Natural killer cell (primary cell): ENCODE data around the gene SLFN12. TPM values are rescaled to one million over a fixed set of nuclear protein-coding genes. Genes with fewer than 3 reads are reported as not detected.

Experiments used
- ATAC-seq, 3 donors: fragments of 150-1000 bp in 2 of 3; fragments of 200-7000 bp in 1 of 3; cut with Tn5 transposase; 1 replicate in 1 of 3; 2 replicates in 2 of 3; pipeline ENCODE4 v1.10.0; 2021; ENCODE audit warnings: mild to moderate bottlenecking in 2 of 3, moderate library complexity in 2 of 3
- DNase-seq, 2 donors: peaks; one replicate each; pipeline versions ENCODE4 v3.0.0 to v3.0.0-alpha.2; 2013 to 2021; ENCODE audit warnings: mixed read lengths in 1 of 2
- H3K27ac ChIP-seq: one replicate; pipeline ENCODE4 v1.5.1; 2013; ENCODE audit warnings: mild to moderate bottlenecking, low read length
- H3K27me3 ChIP-seq: one replicate; pipeline ENCODE4 v1.6.1; 2013; ENCODE audit warnings: low read length; ENCODE audit not compliant: control insufficient read depth, insufficient read depth
- H3K36me3 ChIP-seq: one replicate; pipeline ENCODE4 v1.6.1; 2013; ENCODE audit warnings: low read length; ENCODE audit not compliant: control insufficient read depth, insufficient read depth
- H3K4me1 ChIP-seq: one replicate; pipeline ENCODE4 v1.6.1; 2013; ENCODE audit warnings: low read length; ENCODE audit not compliant: control insufficient read depth, insufficient read depth
- H3K4me3 ChIP-seq: one replicate; pipeline ENCODE4 v1.5.1; 2013; ENCODE audit warnings: low read length
- H3K9me3 ChIP-seq: one replicate; pipeline ENCODE4 v1.6.1; 2013; ENCODE audit warnings: low read length; ENCODE audit not compliant: control insufficient read depth, insufficient read depth
- H3K27ac Mint-ChIP-seq, 2 donors: one replicate each; pipeline ENCODE4 v1.8.0; 2022; ENCODE audit warnings: mild to moderate bottlenecking in 2 of 2, mixed read lengths in 2 of 2, moderate library complexity in 1 of 2
- H3K27me3 Mint-ChIP-seq, 2 donors: one replicate each; pipeline ENCODE4 v1.8.0; 2022; ENCODE audit warnings: low read depth in 2 of 2, mixed read lengths in 2 of 2
- H3K36me3 Mint-ChIP-seq: one replicate; pipeline ENCODE4 v1.8.0; 2022; ENCODE audit warnings: mixed read lengths
- H3K4me1 Mint-ChIP-seq, 2 donors: one replicate each; pipeline ENCODE4 v1.8.0; 2022; ENCODE audit warnings: mixed read lengths in 2 of 2
- H3K4me3 Mint-ChIP-seq: one replicate; pipeline ENCODE4 v1.8.0; 2022; ENCODE audit warnings: mild to moderate bottlenecking, moderate library complexity, mixed read lengths
- H3K9me3 Mint-ChIP-seq, 2 donors: one replicate each; pipeline ENCODE4 v1.8.0; 2022; ENCODE audit warnings: mixed read lengths in 2 of 2
- WGBS: methylation state at CpG from one replicate; pipeline ENCODE4 v1.1.7; 2013; ENCODE audit warnings: missing lambda C conversion rate; ENCODE audit not compliant: insufficient coverage; 5-methylcytosine and 5-hydroxymethylcytosine counted together
- intact Hi-C: fragments of 100-400 bp; cut with micrococcal nuclease; formaldehyde crosslinking; loops from one replicate; pipeline ENCODE4 v1.14.2; 2022
- total RNA-seq, 4 donors: library from RNA; stranded (reverse); fragments of 120-200 nt in 1 of 4; gene quantifications; one replicate each; pipeline versions ENCODE4 v1.2.3 to v1.2.4, GENCODE V29; 2013 to 2022
- TF ChIP-seq, protein P1 (sequence below): fragments of 200-600 bp; IDR thresholded peaks from one replicate; pipeline ENCODE4 v1.8.0; 2022; ENCODE audit warnings: antibody characterized with exemption

Gene SLFN12
- total RNA-seq, 3 donors from 2014 or later (not counting 1 experiment from before 2014, with no cell fraction given): 18.6 to 30.9 (median 21.8) TPM

DNA sequence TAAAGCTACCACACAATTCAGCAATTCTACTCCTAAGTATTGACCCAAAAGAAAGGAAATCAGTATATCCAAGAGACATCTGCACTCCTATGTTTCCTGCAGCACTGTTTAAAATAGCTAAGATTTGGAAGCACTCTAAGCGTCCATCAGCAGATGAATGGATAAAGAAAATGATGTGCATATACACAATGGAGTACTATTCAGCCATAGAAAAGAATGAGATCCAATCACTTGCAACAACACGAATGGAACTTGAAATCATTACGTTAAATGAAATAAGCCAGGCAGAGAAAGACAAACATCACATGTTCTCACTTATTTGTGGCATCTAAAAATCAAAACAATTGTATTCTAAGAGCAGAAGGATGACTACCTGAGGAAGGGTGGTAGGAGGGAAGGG is 60.4 kb downstream of the SLFN12 start:
- intact Hi-C loops: loop anchor here (5.0 kb wide), 3 partner anchors 60 to 130 kb away; partner anchors contain the start of genes SLFN12, SLFN13 and SLFN5
- Mint-ChIP-seq H3K4me3 (peak overlapping the region; percentile 69), H3K4me1 (peaks cover 32 to 37% of the 10 kb centered on the region in 2 donors), H3K27ac (peak overlapping the region in 1 of 2 donors; percentile 52), H3K9me3 (peaks cover 0 to 4% of the 10 kb centered on the region in 2 donors), H3K27me3 (no peaks in the 10 kb centered on the region), H3K36me3 (no peaks in the 10 kb centered on the region)
- no peak for ATAC-seq
- Histone ChIP-seq H3K27ac (no peak overlapping the region), H3K27me3 (no peaks in the 10 kb centered on the region), H3K9me3 (no peaks in the 10 kb centered on the region), H3K36me3 (no peaks in the 10 kb centered on the region), H3K4me3 (no peak overlapping the region), H3K4me1 (peaks cover 20% of the 10 kb centered on the region)
- TF ChIP-seq, protein P1, sequence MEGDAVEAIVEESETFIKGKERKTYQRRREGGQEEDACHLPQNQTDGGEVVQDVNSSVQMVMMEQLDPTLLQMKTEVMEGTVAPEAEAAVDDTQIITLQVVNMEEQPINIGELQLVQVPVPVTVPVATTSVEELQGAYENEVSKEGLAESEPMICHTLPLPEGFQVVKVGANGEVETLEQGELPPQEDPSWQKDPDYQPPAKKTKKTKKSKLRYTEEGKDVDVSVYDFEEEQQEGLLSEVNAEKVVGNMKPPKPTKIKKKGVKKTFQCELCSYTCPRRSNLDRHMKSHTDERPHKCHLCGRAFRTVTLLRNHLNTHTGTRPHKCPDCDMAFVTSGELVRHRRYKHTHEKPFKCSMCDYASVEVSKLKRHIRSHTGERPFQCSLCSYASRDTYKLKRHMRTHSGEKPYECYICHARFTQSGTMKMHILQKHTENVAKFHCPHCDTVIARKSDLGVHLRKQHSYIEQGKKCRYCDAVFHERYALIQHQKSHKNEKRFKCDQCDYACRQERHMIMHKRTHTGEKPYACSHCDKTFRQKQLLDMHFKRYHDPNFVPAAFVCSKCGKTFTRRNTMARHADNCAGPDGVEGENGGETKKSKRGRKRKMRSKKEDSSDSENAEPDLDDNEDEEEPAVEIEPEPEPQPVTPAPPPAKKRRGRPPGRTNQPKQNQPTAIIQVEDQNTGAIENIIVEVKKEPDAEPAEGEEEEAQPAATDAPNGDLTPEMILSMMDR: no peak
- no peak for DNase-seq
- 95% methylated on average over 3 of the region's 3 CpGs for WGBS

DNA sequence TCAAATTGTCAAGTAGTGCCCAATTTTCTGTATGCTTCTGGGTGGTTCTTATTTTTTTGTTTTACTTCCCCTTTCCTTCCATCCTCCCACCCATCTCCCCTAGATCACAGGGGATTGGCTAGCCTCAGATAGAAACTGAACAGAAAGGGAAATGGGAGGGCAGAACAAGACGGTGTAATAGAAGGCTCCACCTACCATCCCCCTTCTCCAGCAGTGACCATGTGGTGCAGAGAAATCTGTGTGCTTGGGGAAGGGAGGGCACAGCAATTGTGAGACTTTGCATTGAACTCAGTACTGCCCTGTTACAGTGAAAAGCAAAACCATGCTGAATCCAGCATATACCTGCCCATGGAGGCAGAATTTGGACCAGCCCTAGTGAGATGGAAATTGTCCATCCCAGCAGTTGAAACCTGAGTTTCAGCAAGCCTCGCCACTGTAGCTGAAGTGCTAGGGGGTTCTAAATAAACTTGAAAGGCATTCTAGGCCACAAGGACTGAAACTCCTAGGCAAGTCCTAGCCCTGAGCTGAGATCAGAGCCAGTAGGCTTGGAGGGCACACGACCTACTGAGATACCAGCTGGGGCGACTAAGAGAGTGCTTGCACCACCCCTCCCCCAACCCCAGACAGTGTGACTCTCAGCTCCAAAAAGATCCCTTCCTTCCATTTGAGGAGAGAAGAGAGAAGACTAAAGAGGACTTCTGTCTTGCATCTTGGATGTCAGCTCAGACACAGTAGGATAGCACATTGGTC is 64.0 kb downstream of the SLFN12 start:
- Histone ChIP-seq H3K27me3 (no peaks in the 10 kb centered on the region), H3K4me1 (peaks cover 16% of the 10 kb centered on the region), H3K36me3 (peaks cover 10% of the 10 kb centered on the region), H3K27ac (peak overlapping the region; percentile 13), H3K9me3 (no peaks in the 10 kb centered on the region), H3K4me3 (no peak overlapping the region)
- TF ChIP-seq, protein P1: no peak
- peaks cover 7% of the 10 kb centered on the region for H3K36me3 Mint-ChIP-seq
- peak overlapping the region; percentile 6 to 64 for H3K27ac Mint-ChIP-seq
- H3K4me1 Mint-ChIP-seq: peaks cover 14% of the 10 kb centered on the region in 2 donors
- no peaks in the 10 kb centered on the region for H3K27me3 Mint-ChIP-seq
- 72% methylated on average over 2 of the region's 4 CpGs for WGBS
- peak; percentile 92 to 97 (median 94) for ATAC-seq
- peak overlapping the region; percentile 25 for H3K4me3 Mint-ChIP-seq
- intact Hi-C loops: no loop called here
- peak in 1 of 2 donors; percentile 74 for DNase-seq
- H3K9me3 Mint-ChIP-seq: peaks cover 0 to 4% of the 10 kb centered on the region in 2 donors

DNA sequence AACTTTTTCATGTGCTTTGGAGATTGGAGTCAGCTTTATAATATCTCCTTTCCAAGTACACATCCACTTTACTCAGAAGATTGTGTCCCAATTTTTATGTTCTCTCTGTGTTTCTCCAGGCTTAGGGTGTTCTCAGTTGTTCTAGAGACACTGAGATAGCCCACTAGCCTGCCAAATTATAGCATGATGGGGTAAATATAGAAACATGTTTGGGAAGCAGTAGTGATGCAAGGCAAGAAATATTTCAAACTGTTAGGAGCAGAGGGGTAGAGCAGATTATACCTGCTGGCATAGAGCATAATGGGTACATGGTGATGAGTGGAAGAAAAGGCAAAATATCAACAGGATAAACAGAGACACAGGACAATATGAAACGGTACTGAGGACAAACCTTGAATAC is 71.3 kb downstream of the SLFN12 start:
- 78% methylated on average over 1 of the region's 1 CpG for WGBS
- Mint-ChIP-seq H3K27me3 (no peaks in the 10 kb centered on the region), H3K36me3 (peaks cover 7% of the 10 kb centered on the region)

More for the DNA sequence above, 71.3 kb downstream of the SLFN12 start:
- ATAC-seq (no peak), DNase-seq (no peak)
- H3K27me3 ChIP-seq: no peaks in the 10 kb centered on the region
- no peaks in the 10 kb centered on the region for H3K4me1 ChIP-seq
- intact Hi-C loops: no loop called here
- TF ChIP-seq, protein P1: no peak
- H3K4me3 ChIP-seq: no peak overlapping the region
- no peaks in the 10 kb centered on the region for H3K9me3 Mint-ChIP-seq
- no peak overlapping the region for H3K27ac Mint-ChIP-seq
- H3K4me1 Mint-ChIP-seq: peaks cover 0 to 8% of the 10 kb centered on the region in 2 donors
- peaks cover 48% of the 10 kb centered on the region for H3K36me3 ChIP-seq
- no peak overlapping the region for H3K4me3 Mint-ChIP-seq
- H3K9me3 ChIP-seq: no peaks in the 10 kb centered on the region
- no peak overlapping the region for H3K27ac ChIP-seq

Other genes starting within 250 kb of the SLFN12 start
- not detected for gene SLC35G3, start 238.1 kb downstream of the SLFN12 start, total RNA-seq
- 100 to 1,000 TPM; 118 to 164 (median 141) TPM for gene SLFN5, start 189.4 kb downstream of the SLFN12 start, total RNA-seq
- gene SLFN11, start 58.9 kb downstream of the SLFN12 start, total RNA-seq: 10 to 100 TPM; 22.9 to 31.8 (median 26.8) TPM
- gene SLFN13, start 16.3 kb upstream of the SLFN12 start, total RNA-seq: 100 to 1,000 TPM in 2 of 3 donors, 10 to 100 TPM in 1; 85.9 to 182 (median 129) TPM
- gene SLFN12L, start 105.2 kb upstream of the SLFN12 start, total RNA-seq: 100 to 1,000 TPM; 126 to 174 (median 130) TPM
- gene SLFN14, start 128.3 kb upstream of the SLFN12 start, total RNA-seq: under 1 TPM in 2 of 3 donors, not detected in 1; 0.35 to 0.47 TPM
- gene PEX12, start 146.1 kb upstream of the SLFN12 start, total RNA-seq: 1 to 10 TPM; 2.5 to 3.0 (median 2.9) TPM
- gene AP2B1, start 154.8 kb upstream of the SLFN12 start, total RNA-seq: 100 to 1,000 TPM; 111 to 148 (median 139) TPM